Measurements from ENCODE around the gene SOD1.

The SOD1 gene

DNA sequence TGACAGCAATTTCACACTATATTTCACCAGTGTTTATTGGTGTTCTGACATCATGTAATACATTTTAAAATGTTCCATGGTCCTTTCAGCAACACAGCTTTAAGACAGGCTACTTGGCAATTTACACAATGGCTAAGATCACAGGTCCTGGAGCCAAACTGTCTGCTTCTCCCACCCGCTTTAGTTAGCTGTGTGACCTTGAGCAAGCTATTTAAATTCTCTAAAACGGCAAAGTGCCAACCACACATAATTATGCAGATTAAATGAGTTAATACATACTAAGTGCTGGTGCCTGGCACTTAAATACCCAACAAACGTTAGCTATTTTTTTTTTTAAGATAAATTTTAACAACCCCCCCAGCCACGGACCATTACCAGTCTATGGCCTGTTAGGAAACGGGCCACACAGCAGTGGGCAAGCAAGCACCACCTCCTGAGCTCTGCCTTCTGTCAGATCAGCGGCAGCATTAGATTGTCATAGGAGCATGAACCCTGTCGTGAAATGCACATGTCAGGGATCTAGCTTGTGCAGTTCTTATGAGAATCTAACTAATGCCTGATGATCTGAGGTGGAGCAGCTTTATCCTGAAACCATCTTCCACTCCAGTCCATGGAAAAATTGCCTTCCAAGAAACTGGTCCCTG is 26.9 kb downstream of the SOD1 start:
- no peak for DNase-seq

DNA sequence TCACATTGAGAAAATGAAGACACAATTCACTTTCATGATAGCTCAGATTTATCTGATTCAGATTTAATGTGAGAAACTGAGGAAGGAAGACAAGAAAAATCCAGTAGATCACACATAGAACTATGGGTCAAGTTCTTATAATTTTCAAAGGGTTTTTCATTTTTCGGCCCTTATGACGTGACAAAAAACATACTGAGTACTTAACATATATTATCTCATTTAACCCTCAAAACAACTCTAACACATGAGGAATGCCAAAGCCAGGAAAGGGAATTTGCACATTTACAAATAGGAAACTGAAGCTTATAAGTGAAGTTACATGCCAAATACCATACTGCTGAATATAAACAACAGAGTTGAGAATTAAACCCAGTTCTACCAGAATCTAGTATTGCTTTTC is 27.6 kb downstream of the SOD1 start:
- no peak for DNase-seq

GRCh38 chr21:31688603-31689368 is 29.3 kb downstream of the SOD1 start:
- no peak for DNase-seq

DNA sequence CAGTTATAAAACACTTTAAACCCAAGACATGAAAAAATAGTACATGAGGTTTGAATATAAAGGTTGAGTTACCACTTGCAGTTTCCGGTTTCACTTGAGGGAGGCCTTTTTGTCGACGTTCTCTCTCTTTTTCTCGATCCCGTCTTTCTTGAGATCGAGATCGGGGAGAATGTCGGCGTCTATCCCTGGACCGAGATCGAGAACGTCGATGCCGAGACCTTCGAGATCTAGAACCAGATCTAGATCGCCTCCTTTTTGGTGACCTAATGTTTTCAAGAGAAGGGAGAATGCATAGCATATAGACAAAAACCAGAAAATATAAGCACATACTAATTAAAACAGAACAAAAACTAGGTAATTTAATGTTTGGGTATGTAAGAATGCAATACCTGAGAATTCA is 33.7 kb downstream of the SOD1 start:
- no peak for DNase-seq

GRCh38 chr21:31696424-31696823 is 36.9 kb downstream of the SOD1 start:
- no peak for DNase-seq

DNA sequence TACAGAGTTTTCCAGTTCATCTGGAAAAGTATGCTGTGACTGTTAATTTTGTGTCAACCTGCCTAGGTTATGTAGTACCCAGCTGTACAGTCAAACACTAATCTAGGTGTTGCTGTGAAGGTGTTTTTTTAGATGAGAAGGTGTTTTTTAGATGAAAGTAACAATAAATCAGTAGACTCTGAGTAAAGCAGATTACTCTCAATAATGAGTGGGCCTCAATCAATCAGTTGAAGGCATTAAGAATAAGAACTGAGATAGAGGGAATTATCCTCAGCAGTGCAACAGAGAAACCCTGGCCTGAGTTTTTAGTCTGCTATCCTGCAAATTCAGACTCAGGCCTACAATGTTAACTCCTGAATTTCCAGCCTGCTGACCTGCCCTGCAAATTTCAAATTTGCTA is 39.0 kb downstream of the SOD1 start:
- no peak for DNase-seq

- DNase-seq: no peak
These were observed 40.5 kb downstream of the SOD1 start for GRCh38 chr21:31700040-31700439.

- DNase-seq: no peak
These were observed 47.1 kb downstream of the SOD1 start for GRCh38 chr21:31706562-31706961.

DNA sequence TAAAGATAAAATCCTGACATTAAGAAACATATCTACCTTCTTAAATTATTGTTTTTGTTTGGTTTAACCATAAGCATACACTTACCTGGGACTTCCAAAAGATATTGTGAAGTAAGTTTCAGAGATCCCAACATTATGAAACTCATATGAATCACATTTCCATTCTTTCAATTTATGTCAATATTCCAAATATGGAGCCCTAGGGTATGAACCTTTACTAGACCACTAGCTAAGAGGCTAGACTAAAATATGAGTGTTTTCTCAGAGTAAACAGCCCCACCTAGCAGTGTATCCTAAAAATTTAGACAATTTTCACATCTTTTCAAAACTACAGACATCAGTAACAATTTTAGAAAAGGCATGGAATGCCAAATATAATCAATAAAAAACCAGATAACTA is 48.0 kb downstream of the SOD1 start:
- no peak for DNase-seq

GRCh38 chr21:31708541-31708940 is 49.0 kb downstream of the SOD1 start:
- DNase-seq: no peak

DNA sequence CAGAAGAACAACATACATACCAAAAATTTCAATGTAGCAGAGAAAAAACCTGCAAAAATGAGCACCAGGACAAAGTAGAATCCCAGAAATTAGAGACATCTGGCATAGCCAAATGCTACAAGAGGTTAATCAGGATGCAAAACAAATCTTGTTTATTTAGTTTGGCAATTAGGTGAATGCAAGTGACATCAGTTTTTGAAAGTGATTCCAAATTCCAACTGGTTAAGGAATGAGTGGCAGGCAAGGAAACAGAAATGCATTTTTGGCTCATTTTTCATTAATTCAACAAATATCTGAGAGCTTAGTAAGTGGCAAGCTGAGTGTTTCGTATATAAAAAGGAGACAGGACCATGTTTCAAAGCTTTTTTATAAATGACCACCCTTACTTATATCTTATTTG is 51.1 kb downstream of the SOD1 start:
- DNase-seq: no peak

- DNase-seq: no peak
These were observed 51.8 kb downstream of the SOD1 start for GRCh38 chr21:31711326-31711725.

DNA sequence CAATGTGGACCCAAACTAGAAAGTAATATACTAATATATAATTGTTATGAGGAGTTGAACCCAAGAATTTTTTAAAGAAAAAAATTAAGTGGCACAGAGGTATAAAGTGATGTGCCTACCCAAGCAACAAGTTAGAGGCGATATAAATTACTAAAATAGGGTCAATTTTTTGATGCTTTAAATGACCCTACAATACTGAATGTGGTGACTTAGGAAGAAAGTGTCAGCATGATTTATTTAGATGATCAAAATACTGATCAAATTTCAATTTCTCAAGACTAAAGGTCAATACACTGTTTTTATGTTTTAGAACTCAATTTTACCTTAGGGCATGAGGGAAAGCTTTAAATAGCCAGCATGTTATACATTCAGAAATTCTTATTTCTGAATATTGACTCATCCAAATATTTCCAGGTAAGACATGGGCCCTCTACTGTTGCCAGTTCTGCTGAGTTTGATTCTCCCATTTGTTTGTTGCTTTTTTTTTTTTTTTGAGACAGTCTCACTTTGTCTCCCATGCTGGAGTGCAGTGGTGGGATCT is 52.3 kb downstream of the SOD1 start:
- no peak for DNase-seq

- no peak for DNase-seq
These were observed 53.6 kb downstream of the SOD1 start for GRCh38 chr21:31713115-31713514.

DNA sequence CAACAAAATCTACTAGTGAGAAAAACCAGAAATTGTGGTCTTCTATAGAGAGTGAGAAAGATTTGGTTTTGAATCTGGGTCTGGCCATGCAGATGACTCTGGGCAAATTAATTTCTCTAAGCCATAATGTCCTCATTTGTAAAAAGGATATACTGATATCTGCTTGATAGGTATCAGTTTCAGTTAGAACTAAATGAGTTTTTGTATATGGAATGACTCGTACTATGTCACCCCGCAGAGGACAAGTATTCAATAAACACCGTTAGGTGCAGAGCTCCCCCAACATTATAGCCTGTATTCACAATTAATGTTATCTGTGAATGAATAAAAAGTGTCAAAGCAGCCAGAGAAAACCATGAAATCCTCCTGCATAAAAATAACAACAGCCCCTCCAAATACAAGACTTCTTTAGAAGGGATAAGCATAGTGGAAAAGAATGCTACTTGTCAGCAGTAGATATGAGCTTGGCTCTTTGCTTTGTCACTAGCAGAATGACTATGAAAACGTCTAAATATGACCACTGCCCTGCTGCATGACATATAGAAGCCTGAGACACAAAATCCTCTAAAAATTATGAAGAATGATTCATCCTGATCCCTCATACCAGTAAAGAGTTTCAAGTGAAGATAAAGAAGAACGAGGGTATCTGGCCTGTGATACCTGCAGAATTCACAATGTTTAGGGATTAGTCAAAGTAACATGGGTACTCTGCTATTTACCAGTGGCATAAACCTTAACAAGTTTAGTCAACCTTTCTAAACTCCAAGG is 54.7 kb downstream of the SOD1 start:
- DNase-seq: no peak

- DNase-seq: no peak
These were observed 55.4 kb downstream of the SOD1 start for GRCh38 chr21:31714741-31715365.

DNA sequence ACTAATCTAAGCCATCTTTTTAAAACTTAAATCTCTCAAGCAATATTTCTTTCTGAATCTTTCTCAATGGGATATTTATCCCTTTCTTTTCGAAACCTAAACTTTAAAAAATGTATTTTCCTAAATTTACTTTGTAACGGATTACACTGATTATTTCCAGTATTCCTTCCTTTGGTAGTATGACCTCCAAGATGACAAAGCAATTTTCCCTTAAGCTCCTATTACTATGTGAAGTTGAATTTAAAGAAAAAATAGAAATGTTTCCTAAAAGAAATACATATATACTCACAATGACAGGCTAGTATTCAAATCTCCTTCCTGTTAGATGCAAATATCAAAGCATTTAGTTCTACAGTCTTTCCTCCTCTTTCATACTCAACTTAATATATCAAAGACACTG is 56.6 kb downstream of the SOD1 start:
- no peak for DNase-seq
